Measurements from ENCODE around the gene ADAMTS20.
A peak's percentile ranks its signal among the peaks of the same experiment; 100 is the strongest.
"Not testable (repeated sequence)": the region's sequence is repeated elsewhere in the genome, so short reads cannot be mapped to it uniquely, and the experiment has no call there.

Gene ADAMTS20, protein sequence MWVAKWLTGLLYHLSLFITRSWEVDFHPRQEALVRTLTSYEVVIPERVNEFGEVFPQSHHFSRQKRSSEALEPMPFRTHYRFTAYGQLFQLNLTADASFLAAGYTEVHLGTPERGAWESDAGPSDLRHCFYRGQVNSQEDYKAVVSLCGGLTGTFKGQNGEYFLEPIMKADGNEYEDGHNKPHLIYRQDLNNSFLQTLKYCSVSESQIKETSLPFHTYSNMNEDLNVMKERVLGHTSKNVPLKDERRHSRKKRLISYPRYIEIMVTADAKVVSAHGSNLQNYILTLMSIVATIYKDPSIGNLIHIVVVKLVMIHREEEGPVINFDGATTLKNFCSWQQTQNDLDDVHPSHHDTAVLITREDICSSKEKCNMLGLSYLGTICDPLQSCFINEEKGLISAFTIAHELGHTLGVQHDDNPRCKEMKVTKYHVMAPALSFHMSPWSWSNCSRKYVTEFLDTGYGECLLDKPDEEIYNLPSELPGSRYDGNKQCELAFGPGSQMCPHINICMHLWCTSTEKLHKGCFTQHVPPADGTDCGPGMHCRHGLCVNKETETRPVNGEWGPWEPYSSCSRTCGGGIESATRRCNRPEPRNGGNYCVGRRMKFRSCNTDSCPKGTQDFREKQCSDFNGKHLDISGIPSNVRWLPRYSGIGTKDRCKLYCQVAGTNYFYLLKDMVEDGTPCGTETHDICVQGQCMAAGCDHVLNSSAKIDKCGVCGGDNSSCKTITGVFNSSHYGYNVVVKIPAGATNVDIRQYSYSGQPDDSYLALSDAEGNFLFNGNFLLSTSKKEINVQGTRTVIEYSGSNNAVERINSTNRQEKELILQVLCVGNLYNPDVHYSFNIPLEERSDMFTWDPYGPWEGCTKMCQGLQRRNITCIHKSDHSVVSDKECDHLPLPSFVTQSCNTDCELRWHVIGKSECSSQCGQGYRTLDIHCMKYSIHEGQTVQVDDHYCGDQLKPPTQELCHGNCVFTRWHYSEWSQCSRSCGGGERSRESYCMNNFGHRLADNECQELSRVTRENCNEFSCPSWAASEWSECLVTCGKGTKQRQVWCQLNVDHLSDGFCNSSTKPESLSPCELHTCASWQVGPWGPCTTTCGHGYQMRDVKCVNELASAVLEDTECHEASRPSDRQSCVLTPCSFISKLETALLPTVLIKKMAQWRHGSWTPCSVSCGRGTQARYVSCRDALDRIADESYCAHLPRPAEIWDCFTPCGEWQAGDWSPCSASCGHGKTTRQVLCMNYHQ (N-terminal part only)

DNA sequence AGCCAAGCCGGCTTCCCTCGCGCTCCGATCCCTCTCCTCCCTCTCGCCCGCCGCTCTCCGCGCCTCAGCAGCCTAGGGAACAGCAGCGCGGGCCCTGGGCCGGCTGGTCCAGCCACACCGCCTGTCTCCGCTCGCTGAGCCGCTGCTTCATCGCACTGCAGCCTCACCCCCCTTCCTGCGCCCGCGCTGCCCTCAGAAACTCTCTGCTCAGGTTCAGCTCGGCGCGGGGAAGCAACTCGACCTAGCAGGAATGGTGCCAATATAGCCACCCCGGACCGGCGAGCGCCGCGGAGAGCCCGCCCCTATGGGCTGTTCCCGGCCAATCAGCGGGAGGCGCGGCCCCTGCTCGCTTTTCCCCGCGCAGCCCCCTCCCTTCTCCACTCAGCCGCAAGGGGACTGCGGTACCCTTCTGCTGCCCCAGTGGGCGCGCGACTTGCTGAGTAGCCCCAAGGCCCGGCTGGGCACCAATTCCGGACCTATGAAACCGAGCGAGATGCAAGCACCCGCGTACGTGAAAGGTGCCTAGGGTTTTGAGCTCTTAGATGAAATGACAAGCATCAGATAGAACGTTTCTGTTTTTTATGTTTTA lies at the start of gene ADAMTS20:
Gene ADAMTS20, minus strand, starts transcription at position 233 of the 589 bp plus-strand sequence. CDS start 282 bp downstream, outside the sequence.
- DNase-seq, result peak; percentile 32

DNA sequence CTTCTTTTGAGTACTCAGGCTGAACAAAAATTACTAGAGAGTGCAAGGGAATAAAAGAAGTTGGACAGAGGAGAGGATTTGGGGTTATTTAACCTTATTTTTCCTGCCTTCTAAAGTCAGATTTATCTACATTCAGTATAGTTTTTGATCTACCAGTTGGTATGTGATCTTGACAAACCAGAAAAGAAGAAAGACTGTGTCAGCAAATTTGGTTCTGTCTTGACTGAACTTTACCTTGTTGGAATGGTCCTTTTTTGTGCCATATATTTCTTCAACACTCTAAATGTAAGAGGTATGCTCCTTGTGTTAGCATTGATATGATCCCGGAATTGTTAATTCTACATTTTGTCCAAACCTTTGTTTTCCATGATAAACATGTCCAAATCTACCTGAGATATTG lies 47.7 kb upstream of the ADAMTS20 start:
- no peak for DNase-seq

DNA sequence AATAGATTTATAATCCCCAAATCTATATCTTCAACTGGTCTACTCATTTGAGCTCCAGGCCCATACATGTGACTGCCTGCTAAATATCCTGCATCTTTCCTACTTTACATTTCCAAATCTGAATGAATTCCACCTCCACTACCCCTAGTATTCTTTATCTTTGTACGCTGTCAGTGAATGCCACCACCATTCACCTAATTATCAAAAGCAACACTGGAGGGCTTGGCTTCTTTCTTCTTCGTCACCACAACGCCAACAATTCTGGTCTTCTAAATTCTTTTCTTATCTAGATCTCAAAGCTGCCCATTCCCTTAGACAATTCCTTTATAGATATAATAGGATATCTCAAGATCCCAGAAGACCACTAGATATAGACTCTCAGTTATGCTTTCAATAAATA lies 47.1 kb upstream of the ADAMTS20 start:
- DNase-seq, result no peak

GRCh38 chr12:43590307-43590706 lies 38.3 kb upstream of the ADAMTS20 start:
- no peak for DNase-seq

DNA sequence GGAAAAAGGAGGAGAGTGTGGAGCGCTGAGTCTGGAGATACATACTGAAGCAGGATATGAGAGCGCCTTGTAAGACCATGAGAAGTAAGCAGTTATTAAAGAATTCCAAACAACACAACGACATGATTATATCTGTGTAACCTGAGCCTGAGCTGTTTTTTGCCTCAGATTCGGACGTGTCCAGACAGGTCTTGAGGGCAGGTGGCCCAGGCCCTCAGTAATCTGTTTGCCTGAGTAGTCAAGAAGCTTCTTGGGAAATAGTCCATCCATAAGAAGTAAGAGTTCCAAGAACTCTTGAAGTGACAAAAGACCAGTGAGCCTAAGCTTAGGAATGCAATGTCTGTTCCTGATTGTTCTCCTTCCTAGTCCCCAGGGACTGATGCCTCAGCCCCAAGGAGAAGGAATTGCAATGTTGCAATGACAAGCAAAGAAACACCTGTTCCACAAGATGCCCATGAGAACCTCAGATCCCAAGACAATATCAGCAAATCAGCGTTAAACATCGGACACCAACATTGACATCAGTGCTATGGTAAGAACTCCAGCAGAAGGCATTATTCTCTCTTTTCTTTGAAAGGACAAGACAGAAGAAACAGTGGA lies 34.7 kb upstream of the ADAMTS20 start:
- no peak for DNase-seq

GRCh38 chr12:43585676-43586075 lies 33.7 kb upstream of the ADAMTS20 start:
- no peak for DNase-seq

- no peak for DNase-seq
These were observed 28.6 kb upstream of the ADAMTS20 start for GRCh38 chr12:43580601-43581000.

GRCh38 chr12:43579206-43579605 lies 27.2 kb upstream of the ADAMTS20 start:
- DNase-seq, result peak; percentile 14

DNA sequence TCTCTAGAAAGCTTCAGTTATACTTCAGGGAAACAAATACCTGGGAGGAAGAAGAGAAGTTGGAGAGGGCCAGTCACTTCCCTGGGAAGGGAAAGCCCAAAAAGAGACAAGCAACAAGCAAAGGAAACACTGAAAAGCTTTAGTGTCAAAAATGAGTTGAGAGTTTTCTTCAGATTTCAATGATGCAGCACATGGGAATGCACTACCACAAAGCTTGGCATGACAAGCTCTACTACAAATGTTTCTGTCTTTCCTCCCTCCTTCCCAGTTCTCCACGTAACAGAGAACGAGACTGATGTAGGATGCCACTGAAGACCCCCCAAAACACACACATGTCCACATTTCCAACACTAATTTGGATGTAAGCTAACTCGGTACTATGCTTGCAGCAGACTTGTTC lies 26.8 kb upstream of the ADAMTS20 start:
- DNase-seq, result peak; percentile 62

DNA sequence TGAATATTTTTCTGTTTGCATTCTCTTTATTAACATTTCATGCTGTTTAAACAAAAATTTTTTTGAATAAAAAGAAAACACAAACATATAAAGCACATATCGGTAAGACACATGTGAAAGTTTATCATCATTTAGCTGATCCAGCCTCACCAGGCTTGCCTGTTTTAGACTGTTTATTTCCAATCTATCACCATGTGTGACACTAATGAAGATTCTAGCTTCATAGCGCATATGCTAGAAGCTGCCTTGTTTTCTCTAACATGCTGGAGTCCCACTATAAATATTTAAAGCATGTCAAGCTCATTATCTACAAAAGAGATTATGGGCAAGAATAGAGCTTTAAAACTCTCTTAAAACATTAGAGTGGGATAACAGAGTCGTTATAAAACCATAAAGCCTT lies 25.4 kb upstream of the ADAMTS20 start:
- DNase-seq, result no peak

GRCh38 chr12:43576162-43576561 lies 24.2 kb upstream of the ADAMTS20 start:
- no peak for DNase-seq

- no peak for DNase-seq
These were observed 19.9 kb upstream of the ADAMTS20 start for GRCh38 chr12:43571885-43572284.

DNA sequence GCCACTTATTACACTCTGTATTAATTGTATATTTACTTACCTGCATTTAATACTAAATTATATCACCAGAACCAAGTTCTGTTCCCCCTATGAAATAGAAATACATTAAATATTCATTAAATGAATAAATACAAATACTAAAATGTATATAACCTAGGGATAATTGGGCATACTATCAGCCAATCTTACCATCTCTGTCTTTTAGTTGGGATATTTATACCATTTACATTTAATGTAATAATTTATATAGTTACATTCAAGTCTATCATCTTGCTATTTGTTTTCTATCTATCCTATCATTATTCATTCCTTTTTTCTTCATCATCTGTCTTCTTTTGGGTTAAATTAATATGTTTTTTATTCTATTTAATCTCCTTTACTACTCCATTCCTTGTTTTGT lies 4.1 kb upstream of the ADAMTS20 start:
- DNase-seq, result no peak

- peak; percentile 4 for DNase-seq
These were observed 578 bp downstream of the ADAMTS20 start for GRCh38 chr12:43551279-43551970.

DNA sequence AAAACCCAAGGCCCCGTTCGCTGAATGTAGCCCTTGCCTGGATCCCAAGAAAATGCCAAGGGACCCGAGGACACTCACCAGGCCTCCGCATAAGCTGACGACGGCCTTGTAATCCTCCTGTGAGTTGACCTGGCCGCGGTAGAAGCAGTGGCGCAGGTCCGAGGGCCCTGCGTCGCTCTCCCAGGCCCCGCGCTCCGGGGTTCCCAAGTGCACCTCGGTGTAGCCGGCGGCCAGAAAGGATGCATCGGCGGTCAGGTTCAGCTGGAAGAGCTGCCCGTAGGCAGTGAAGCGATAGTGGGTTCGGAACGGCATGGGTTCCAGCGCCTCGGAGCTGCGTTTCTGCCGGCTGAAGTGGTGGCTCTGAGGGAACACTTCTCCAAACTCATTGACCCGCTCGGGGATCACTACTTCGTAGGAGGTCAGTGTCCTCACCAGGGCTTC lies 1.2 kb downstream of the ADAMTS20 start:
- DNase-seq, result no peak

GRCh38 chr12:43544703-43545102 lies 7.3 kb downstream of the ADAMTS20 start:
- no peak for DNase-seq

GRCh38 chr12:43540470-43540869 lies 11.5 kb downstream of the ADAMTS20 start:
- peak; percentile 44 for DNase-seq

DNA sequence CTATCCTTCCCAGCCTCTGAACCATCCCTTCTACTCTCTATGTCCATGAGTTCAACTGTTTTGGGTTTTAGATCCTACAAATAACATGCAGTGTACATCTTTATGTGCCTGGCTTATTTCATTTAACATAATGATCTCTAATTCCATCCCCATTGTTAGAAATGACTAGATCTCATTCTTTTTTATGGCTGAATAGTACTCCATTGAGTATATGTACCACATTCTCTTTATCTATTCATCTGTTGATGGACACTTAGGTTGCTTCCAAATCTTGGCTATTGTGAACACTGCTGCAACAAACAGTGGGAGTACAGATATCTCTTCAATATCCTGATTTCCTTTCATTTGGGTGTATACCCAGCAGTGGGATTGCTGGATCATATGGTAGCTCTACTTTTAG lies 14.3 kb downstream of the ADAMTS20 start:
- DNase-seq, result not testable (repeated sequence)

DNA sequence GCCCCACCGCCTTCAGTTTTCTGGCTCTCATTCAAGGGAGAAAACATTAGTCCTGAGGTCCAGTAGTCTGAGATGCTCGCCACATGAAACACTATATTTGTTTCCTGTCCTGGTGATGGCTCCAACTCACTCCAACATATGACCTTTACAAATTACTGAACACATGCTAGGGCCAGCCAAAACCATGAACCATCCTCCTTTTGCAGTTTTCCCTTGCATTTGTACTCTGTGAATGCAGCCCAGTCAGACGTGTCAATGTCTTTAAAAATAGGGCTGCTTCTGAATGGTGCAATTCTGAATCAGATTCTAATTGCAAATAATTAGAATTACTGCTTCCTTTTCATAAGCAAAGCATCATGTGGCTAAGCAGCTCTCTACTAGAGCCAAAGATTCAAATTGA lies 36.0 kb downstream of the ADAMTS20 start:
- DNase-seq, result no peak

DNA sequence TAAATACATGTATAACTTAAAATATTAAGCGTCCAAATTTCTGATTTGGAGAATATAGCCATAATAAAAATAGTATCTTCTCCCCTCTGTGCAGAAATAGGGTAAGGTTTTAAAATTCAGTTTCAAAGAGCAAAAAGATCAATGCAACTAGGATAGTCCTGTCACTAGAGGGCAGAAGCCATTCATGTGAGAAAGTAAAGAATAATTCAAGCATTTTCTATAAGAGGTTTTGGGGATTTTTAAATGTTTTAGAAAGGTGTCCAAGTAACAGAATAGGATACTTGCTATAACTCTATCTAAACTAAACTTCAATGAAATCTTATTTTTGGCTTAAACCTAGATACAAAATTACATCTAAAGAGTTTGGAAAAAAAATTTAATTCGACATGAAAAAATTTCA lies 50.3 kb downstream of the ADAMTS20 start:
- peak; percentile 26 for DNase-seq

DNA sequence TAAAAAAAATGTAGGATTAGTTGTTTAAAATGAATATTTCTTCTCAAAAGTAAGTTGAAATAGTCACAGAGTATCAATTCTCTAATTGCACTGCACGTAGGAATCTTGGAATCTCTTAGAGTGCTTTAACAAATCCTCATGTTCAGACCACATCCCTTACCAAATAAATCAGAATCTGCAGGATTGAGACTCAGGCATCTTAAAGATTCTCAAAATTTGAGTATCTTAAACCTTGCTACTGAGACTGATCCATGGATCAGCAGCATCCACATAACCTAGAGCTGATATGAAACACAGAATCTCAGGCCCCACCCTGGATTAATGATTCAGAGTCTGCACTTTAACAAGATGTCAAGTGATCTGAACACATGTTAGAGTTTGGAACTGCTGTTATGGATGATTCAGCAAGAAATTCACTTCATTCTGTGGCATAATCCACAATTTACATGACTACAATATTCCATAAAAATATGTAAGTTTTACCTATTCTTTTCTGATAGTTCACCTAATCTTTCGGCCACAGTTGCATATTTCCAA lies 58.7 kb downstream of the ADAMTS20 start:
- DNase-seq, result no peak
